HG03378 (cell line): ENCODE measurements around the gene IL17RE.
"Not testable (repeated sequence)": the region's sequence is repeated elsewhere in the genome, so short reads cannot be mapped to it uniquely, and the experiment has no call there.

Experiments
- ATAC-seq: cut with Tn5 transposase; IDR thresholded peaks from one replicate; pipeline ENCODE4 v1.9.1; 2021; ENCODE audit warnings: mild to moderate bottlenecking, moderate library complexity; ENCODE audit not compliant: unreplicated experiment

IL17RE gene, protein sequence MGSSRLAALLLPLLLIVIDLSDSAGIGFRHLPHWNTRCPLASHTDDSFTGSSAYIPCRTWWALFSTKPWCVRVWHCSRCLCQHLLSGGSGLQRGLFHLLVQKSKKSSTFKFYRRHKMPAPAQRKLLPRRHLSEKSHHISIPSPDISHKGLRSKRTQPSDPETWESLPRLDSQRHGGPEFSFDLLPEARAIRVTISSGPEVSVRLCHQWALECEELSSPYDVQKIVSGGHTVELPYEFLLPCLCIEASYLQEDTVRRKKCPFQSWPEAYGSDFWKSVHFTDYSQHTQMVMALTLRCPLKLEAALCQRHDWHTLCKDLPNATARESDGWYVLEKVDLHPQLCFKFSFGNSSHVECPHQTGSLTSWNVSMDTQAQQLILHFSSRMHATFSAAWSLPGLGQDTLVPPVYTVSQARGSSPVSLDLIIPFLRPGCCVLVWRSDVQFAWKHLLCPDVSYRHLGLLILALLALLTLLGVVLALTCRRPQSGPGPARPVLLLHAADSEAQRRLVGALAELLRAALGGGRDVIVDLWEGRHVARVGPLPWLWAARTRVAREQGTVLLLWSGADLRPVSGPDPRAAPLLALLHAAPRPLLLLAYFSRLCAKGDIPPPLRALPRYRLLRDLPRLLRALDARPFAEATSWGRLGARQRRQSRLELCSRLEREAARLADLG

DNA sequence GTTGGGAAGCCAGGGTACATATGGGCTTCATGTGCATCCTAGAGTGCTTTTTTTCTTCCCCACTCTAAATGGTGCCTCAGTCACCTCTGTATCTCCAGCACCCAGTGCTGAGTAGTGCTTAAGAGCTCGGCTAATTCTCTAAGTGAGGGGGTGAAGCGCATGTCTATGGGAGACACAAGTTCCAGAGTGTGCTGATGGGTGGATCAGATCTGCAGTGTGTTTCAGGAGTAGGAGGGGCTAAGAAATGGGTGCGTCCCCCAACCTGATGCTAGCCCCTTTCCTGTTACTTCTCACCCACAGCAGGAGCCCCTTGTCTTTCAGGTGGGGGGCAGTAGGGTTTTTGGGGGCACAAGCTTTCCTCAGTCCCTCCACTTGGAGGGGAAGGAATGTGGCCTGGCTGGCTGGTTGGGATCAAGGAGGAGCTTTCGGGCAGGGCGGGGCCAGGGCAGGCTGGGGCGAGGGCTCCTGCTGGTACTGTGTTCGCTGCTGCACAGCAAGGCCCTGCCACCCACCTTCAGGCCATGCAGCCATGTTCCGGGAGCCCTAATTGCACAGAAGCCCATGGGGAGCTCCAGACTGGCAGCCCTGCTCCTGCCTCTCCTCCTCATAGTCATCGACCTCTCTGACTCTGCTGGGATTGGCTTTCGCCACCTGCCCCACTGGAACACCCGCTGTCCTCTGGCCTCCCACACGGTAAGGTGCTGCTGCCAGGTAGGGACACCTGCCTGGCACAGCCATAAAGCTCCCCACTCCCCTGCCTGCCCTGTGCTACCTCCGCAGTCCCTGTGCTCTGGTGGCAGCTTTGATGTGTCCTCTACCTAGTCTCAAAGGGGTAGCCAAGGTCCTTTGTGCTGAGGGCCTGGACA is at the start of gene IL17RE:
TSS of gene IL17RE (plus strand) at position 477 of the 866 bp plus-strand sequence. CDS start at position 562, 85 bp downstream.
- ATAC-seq, result no peak

DNA sequence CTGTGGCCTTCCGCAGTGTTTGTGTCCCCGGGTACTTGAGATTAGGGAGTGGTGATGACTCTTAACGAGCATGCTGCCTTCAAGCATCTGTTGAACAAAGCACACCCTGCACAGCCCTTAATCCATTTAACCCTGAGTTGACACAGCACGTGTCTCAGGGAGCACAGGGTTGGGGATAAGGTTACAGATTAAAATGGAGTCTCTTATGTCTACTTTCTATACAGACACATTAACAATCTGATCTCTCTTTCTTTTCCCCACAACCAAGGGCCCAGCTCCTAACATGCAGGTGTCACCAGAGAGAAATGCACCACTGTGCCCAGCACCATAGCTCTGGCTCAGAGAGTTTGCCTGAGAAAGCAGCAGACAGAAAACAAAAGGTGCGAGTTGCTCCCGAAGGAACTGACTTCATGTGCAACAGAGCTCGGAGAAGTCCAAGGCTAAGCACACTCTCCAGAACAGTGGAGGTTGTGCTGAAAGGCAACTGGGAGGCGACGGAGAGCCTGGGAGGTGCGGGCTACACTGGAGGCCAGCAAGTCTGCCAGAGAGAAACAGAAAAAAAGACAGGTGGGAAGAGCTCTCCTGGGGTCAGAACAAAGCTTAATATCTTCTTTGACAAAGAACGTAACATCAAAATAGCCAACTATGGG is 48.2 kb upstream of the IL17RE start:
- not testable (repeated sequence) for ATAC-seq

DNA sequence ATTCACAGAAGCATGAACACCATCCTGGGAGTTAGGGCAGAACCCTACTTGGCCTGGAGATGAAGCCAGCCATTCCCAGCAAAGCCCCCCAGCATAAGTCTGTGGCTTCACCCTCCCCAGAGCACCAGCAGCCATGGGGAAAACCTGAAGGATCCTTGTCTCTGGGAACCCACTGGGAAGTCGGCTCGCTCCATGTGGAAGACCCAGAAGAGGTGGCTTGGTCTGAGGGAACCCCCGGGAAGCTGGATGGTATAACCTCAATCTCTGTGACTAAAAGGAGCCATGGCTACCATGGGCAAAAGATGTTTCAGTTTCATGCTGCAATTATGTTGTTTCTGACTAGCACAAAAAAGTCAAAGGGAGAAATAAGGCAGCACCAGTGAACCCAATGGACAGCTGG is 47.1 kb upstream of the IL17RE start:
- no peak for ATAC-seq

DNA sequence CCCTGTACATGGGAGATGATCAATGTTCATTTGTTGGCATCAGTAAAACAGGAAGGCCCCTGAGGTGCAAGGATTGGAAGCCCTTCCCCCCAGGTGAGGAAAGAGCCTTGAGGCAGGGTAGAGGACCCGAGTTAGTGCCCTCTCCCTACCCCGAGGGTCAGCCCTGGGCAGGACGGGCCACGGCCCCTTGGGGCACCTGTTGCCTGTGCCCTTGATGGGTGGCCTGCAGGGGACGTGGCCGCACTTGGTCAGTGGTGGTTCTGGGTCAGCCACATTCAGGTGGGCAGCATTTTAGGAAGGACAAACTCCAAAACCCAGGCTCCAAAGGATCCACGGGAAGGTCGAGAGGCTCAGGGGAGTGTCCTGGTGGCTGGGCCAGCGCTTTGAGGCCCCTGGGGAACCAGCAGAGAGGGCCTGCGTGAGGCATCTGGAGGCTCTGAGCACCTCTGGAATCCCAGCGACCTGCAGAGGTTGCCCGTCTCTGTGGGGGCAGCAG is 43.1 kb upstream of the IL17RE start:
- no peak for ATAC-seq

DNA sequence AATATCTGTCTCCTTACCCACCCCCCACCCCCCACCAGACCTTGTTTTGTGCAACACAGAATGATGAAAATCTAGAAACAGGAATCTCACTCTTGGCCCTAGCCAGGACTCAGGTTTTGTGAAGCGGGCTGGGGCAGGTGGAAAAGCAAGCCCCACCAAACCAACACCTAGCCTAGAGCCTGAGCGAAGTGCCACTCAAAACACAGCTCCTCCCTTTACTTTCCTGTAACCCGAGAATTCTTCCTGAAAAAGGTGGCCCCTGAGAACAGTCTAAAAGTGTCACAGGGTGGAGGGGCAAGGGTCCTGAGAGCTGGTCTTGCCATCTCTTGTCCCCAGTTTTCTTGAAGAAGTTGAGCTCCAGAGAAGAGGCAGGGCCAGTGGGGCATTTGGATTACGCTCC is 41.4 kb upstream of the IL17RE start:
- ATAC-seq, result no peak

DNA sequence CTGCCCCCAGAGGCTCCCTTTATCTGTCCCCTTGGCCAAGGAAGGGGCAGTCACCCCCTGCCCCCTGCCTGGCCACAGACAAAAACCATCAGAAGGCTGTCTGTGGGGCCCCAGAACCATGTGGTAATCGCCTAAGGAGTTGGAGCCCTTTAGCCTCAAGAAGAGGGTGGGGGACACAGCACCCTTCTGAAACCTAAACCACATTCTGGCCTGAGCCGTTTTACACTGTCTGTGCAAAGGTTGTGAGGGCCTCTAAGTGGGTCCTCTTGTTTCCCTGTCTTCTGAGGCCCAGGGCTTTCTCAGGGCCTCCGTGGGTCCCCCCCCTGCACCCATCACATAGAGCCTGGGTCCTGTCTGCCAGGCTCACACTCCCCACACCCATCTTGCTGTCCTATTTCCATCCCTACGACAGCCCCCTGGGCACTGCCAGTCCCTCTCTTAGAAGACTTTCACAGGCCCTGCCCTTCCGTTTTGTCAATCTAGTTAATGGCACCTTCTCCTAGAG is 41.0 kb upstream of the IL17RE start:
- no peak for ATAC-seq

DNA sequence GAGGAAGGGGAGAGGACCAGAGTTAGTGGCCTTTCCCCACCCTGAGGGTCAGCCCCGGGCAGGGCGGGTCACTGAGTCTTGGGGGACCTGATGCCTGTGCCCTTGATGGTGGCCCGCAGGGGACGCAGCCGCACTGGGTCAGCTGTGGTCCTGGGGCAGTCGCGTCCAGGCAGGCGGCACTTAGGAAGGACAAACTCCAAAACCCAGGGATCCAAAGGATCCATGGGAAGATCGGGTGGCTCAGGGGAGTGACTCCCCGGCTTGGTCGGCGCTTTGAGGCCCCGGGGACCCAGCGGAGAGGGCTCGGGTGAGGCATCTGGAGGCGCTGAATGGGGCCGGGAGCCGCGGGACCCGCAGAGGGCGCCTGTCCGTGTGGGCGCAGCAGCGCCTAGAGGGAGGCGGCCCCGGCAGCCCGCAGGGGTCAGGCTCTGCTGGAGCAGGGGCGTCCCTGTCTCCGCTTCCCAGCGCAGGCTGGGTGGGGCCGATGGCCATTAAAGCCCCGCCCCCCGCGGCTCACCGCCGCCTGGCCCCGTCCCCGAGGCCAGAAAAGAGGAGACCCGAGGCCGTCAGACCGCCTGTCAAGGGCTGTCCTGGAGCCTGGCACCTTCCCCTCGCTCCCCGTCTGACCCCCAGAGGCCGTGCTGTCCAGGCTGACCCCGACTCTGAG is 40.1 kb upstream of the IL17RE start:
- ATAC-seq, result no peak

DNA sequence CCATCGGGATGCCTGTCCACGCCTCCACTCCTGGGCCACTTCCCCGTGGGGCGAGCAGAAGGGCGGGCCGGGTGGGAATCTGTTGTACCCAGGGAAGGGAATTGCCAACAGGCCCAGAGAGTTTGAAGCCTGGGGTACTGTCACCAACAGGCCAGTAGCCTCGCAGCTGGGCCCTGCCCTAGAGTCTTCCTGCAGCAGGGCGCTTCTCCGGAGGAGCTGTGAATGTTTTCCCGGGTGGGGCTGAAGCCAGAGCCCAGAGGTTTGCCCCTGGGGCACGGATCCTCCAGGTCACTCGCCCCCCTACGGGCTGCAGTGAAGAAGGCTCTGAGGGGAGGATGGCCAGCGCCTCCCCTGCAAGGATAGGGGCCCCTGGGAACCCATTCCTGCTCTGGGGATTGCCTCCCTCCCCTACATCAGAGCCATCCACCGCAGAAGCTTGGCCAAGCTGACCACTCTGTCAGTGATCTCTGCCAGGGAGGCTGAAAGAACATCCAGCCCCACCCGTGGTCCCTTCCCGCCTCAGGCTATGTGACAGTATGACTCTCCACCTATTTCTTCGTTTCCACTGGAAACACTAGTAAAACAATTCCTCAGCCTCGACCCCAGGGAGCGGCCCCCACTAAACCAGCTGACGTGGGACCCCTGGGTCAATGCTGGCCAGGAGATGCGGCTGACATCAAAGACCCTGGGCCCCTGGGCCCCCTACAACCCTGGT is 39.4 kb upstream of the IL17RE start:
- no peak for ATAC-seq

DNA sequence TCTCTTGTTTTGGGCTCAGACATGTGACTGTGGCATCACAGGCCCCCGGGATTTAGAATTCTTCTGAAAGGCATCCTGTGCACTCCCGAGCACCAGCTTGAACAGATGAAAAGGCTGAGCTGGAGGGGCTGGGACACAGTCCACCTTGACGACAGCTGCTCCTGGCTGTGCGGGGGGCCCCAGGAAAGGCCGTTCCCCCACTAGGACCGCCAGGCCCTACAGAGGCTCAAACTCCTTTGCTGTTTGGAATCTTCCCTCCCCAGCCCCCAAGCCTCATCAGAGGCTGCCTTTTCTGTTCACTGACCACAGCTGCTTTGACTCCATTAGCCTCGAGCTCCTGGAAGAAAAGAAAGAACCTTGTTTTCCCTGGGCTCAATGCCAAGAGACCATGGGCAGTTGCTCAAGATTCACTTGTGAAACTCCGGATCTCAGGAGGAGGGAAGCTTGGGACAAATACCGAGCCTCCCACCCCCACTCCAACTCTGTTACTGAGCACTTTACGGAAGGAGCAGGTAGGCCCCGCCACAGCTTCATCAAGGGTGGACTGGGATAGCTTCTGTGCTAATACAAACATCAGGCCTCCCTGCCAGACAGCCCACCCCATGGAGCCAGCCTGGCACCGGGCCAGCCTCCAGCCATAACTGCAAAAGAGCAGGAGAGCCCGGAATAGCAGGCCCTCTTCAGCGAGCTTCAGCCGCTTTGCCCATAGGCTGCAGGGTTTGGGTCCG is 38.3 kb upstream of the IL17RE start:
- no peak for ATAC-seq

DNA sequence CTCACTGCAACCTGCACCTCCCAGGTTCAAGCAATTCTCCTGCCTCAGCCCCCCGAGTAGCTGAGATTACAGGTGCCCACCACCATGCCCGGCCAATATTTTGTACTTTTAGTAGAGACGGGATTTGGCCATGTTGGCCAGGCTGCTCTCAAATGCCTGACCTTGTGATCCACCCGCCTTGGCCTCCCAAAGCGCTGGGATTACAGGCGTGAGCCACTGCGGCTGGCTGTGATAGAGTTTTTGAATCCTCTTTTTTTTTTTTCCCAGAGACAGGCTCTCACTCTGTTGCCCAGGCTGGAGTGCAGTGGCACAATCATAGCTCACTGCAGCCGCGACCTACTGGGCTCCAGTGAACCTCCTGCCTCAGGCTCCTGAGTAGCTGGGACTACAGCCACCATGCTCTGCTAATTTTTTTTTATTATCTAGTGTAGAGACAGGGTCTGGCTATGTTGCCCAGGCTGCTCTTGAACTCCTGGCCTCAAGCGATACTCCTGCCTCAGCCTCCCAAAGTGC is 37.5 kb upstream of the IL17RE start:
- not testable (repeated sequence) for ATAC-seq

DNA sequence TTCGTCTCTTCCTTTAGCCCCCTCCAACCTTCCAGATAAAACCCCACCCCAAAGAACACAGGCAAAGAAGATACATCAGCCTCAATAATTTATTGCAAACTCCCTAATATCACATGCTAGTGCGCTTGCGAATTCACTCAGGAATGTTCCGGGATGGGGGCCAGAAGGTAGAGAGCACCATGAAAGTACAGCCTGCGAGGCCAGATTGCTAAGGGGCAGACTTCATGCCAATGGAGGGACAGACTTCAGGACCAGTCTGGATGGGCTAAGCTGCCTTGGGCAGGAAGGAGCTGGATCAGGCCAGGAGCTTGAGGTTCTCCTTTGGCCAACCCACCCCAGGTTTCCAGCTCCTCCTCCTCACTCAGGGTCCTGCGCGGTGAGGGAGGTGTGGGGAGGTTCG is 36.0 kb upstream of the IL17RE start:
- no peak for ATAC-seq

DNA sequence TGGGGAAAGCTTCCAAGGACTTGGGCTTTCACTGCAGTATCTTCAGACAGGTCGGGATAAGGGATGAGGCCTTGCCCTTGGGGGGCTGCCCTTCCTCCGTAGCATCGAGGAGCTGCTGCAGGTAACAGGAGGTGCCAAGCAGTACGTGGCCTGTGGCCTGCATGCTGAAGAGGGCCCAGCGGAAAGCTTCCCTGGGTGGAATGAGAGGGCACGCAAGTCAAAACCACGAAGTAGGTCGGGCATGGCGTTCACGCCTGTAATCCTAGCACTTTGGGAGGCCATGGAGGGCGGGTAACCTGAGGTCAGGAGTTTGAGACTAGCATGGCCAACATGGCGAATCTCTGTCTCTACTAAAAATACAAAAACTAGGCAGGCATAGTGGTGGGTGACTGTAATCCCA is 35.5 kb upstream of the IL17RE start:
- ATAC-seq, result no peak

DNA sequence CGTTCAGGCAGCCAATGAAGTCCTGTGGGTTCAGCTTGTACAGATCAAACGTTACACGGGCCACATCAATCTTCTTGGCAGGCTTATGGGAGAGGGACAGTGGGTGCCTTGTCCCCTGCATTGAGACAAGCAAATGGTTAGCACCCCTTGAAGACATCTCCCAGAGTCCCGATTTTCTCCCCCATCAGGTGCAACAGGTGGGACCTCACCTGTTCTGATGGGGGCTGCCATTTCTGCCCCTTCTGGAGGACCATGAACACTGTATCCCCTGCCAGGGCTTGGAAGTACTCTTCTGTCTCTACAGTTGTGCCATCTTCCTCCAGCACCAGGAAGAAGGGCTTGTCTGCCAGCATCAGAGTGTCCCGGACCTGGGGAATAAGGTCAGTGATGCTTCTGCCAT is 32.7 kb upstream of the IL17RE start:
- ATAC-seq, result no peak

DNA sequence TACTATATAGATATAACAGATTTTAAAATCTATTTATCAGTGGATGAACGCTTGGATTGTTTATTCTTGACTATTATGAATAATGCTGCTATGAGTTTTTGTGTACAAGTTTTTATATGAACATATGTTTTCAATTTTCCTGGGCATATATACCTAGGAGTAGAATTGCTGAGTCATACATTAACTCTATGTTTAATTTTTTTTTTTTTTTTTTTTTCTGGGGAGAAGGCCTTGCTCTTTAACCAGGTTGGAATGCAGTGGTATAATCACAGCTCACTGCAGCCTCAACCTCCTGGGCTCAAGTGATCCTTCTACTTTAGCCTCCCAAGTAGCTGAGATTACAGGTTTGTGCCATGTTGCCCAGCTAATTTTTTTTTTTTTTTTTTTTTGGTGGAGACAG is 31.7 kb upstream of the IL17RE start:
- no peak for ATAC-seq

DNA sequence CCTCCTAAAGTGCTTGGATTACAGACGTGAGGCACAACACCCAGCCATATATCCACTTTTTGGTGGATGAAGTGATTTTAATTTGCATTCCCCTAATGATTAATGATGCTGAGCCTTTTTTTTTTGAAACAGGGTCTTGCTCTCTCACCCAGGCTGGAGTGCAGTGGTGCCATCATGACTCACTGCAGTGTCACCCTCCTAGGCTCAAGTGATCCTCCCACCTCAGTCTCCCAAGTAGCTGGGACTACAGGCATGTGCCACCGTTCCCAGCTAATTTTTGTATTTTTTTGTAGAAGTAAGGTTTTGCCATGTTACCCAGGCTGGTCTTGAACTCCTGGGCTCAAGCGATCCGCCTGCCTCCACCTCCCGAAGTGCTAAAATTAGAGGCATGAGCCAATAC is 30.6 kb upstream of the IL17RE start:
- ATAC-seq, result not testable (repeated sequence)

DNA sequence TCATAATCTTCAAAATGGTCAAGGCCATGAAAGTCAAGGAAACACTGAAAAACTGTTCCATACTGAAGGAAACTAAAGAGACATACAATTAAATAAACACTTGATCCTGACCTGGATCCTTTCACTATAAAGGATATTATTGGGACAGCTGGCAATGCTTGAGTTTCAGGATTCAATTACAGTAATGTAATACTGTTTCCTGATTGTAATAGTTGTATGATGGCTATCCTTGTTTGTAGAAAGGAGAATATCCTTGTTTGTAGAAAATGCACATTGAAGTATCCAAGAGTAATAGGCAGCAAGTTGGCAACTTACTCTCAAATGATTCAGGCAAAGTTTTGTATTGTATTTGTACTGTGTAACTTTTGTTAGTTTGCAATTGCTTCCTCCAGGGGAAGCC is 27.2 kb upstream of the IL17RE start:
- no peak for ATAC-seq

DNA sequence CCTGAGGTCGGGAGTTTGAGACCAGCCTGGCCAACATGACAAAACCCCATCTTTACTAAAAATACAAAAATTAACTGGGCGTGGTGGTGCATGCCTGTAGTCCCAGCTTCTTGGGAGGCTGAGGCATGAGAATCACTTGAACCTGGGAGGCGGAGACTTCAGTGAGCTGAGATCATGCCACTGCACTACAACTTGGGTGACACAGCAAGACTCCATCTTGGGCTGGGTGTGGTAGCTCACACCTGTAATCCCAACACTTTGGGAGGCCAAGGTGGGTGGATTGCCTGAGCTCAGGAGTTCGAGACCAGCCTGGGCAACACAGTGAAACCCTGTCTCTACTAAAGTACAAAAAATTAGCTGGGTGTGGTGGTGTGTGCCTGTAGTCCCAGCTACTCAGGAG is 26.4 kb upstream of the IL17RE start:
- not testable (repeated sequence) for ATAC-seq

DNA sequence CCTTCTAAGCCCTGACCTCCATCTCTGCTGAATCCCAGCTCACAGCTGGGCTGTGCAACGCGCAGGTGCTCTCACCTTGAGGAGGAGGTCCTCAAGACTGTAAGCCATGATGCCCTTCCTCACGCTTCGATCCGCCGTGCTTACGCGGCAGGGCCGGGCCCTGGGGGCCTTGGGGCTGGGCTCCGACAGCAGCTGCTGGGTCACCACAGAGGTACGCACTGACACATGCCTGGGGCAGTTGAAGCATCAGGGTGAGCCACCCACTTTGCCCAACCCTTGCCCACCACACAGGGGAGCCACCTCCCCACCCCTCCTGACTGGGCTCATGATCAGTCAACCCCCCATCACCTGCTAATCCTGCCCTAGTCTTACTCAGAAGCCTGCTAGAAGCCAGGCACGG is 25.7 kb upstream of the IL17RE start:
- no peak for ATAC-seq

DNA sequence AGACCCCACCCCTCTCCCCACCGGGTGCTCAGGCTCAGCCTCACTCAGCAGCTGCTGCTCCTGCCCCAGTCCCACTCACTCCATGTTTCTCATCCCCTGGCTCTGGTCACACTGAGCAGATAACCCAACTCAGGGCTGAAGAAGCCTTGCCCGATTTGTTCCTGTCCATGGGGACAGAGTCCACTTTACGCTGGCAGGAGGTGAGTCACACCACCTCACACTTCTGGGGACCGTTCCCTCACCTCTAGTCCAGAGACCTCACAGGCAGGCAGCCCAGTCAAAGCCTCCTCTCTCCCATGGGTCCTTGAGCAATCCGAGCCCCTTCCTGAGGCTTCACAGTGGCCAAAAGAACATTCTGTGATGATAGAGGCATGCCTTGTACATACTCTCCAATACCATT is 23.9 kb upstream of the IL17RE start:
- no peak for ATAC-seq
